NCI-H1694 treated with DMSO at 0.1 percent for 48 hours (cell line): ENCODE measurements around the gene IDH1.
A peak's percentile ranks its signal among the peaks of the same experiment; 100 is the strongest.
"Not testable (repeated sequence)": the region's sequence is repeated elsewhere in the genome, so short reads cannot be mapped to it uniquely, and the experiment has no call there.

ENCODE experiments used
- DNase-seq: peaks from one replicate; lab custom pipeline; 2025; lab: John Stamatoyannopoulos, UW

Gene IDH1

DNA sequence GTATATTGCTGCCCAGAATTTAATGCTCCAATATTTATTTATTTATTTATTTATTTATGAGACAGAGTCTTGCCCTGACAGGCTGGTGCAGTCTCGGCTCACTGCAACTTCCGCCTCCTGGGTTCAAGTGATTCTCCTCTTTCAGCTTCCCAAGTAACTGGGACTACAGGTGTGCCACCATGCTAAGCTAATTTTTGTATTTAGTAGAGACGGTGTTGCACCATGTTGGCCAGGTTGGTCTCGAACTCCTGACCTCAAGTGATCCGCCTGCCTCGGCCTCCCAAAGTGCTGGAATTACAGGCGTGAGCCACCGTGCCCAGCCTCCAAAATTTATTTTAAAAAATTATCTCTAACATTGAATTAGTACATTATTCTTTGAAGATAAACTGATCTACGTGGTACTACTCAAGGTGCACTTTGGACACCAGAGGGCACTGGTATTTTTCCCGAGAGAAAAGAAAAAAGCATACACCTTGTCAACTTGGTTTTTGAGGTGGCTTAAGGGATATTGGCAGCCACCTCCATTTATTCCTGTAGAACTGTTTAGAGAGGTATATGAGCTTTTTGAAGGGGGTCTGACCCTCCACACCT is 1.4 kb upstream of the IDH1 start:
- DNase-seq = no peak

DNA sequence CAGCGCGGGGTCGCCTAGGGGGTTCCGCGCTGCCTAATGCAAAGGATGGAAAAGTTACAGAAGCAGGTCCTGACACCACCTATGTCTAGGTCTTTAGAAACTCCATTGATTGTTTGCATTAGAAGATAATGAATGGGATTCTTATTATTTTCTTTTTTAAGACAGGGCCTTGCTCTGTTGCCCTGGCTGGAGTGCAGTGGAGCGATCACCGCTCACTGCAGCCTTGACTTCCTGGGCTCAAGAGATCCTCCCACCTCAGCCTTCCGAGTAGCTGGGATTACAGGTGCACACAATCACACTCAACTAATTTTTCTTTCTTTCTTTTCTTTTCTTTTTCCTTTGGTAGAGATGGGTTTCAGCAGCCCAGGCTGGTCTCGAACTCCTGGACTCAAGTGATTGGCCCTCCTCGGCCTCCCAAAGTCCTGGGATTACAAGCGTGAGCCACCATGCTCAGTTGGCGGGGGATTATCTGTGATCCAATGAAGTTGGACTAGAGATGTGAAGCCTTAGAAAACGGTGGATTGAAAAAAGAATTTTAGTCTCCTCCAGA is 761 bp upstream of the IDH1 start:
- DNase-seq = no peak

DNA sequence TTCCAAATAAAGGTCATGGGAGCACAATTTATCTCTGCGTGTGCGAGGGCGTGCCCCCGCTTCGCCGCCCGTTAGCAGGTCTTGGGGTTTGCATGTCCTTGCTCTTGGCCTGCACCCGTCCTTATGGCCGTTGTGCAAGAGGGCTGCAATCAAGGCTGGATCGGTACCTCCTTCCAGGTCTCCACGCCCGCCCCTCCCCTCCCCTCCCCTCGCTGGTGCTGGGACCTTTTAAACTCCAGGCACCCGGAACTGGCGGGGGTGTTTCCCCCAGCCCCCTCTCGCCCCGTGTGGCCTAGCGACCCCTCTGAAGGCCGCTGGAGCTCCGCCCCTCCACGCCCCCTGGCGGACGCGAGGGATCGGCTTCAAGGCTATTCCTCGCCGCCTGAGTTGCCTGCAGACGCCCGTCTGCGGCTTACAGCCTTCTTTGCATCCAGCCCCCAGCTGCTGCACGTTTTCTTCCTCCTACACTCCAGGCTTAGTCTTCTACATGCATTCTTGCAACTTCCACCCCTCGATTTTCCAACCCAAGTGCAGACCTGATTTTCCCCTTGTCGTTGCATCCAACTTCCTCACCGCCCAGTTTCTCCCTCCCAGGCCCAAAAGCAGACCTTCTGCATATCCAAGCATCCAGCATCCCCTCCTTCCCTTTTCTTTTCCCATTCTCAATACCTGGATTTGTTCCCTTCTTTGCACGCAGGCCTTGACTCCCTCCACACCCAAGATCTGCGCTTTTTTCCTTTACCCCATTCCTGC is 577 bp downstream of the IDH1 start:
- peak; percentile 70 for DNase-seq

DNA sequence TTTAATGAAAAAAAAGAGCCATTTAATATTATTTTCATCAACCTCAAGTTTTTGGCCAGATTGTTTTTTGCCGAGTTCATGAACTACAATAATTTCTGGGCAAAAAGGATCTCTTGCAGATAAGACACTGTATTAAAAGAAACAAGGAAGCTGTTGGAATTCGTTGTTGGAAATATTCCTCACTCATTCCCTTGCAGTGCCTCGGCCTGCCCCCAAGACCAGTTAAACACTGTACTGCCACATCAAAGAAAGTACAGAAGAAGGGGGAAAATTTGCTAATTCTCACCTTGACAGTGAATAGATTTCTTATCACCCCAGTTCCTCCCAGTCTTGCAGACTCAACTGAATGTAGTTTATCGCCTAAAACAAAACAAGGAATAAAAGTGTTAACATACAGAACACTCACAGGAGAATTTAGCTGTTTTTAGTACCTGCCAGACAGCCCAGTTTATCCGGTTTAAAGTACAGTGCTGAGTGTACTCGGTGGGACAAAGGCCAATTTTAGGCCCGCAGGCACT is 1.2 kb downstream of the IDH1 start:
- DNase-seq = no peak

DNA sequence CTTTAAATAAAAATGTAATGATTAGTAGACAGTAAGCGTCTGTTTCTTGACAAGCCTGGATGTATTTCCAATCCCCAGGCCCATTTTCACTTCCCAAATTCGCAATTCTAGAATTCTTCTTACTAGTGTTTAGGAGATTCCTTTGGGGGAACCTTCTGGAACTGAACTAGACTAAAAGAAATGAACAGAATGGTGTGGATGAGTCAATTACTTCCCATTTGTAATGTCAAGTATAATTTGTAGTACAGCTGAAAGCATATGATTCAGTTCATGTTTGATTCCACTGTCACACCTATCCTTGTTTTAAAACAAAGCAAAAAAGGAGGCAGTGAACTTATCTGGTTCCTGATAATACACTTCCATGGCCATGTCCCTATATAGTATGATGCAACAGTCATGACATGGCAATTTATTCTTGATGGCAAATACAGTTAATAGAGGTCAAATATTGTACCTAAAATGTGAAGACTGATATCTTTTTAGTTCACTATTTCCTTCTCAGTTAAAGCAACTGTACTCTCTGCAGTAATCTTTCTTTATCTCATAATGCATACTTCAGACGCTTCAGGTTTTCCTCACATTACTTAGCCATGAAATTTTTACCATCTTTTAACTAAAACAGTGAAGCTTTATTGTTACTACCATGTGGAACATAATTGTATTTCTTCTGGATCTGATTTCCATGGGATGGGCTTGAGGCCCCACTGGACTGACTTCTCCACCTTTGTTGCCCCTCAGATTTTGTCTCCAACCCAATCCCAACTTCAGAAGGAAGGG is 2.0 kb downstream of the IDH1 start:
- DNase-seq = no peak

DNA sequence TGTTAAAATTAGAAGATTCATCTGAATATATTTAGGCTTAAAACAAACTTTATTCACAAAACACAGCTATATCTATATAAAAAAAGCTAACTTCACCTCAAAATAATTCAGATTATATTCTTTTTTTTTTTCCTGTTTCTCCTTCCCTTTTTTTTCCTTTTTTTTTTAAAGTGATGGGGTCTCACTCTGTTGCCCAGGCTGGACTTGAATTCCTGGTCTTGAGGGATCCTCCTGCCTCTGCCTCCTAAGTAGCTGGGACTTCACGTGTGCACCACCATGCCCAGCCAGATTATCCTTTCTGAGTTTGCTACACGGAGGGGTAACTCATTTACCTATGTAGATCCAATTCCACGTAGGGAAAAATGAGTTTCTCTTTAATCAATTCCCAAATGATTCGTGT is 3.8 kb downstream of the IDH1 start:
- DNase-seq = no peak

DNA sequence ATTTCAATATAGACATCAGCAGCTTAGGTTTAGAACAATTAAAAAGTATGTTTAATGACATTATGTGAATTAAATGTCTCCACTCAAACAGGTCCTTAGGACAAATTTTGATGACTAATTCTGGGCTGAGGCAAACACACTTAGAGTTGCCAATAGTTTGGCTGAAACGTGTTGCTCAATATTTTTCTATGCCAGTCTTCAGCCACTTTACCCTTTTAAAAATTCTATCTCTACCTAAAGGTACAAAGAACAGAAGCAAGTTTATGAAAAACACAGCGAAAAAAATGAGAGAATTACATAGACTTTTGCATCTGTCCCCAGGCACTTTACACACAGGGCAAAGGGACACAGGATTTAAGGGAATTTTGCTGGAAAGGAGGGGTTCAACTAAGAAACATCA is 4.5 kb downstream of the IDH1 start:
- DNase-seq = no peak

DNA sequence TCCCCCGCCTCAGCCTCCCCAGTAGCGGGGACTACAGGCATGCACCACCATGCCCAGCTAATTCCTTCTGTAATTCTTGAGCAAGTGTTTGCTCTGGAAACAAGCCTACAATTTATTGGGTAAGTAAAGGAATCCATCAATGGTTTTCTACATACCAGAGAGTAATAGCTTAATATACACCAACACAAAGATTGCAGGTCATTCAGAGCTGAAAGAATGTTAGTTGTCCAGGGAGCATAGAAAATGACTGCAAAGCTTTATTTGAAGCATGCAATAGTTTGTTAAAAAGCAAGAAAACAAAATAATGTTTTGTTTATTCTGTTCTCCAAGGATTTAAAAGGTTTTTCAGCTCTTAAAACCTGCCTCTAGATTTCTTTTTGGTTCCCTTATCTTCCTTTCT is 5.6 kb downstream of the IDH1 start:
- no peak for DNase-seq

DNA sequence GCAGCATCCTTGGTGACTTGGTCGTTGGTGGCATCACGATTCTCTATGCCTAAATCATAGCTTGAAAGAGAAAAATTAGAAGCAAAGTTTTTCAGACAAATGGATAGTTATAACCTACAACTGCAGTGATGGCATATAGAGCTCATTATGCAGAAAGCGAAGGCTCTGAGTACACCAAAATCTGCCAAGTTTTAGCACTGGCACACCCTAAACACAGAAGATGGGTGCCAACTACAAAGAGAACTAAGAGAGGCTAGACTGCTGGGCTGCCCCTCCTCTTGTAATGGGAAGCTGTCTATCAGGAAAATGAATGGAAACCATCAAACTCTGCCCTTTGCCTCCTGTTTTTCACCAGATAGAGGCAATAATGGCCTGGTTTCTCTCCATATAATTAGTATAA is 6.3 kb downstream of the IDH1 start:
- DNase-seq = no peak

DNA sequence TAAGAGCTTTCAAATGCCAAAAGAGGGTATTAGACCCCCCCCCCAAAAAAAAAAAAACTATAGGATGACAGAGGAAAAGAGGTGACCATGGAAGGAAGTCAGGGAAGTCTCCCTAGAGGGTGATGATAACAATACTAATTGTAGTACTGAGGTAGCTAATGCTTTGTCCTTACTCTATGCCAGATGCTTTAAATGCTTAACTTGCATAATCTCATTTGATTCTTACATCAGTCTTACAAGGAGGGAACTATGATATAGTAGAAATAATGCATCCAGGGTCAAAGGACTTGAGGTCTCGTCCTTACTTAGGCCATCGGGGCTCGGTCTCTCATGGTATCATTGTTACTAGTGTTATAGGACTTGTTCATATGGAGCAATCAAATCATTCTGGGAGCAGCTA is 9.1 kb downstream of the IDH1 start:
- DNase-seq = no peak

DNA sequence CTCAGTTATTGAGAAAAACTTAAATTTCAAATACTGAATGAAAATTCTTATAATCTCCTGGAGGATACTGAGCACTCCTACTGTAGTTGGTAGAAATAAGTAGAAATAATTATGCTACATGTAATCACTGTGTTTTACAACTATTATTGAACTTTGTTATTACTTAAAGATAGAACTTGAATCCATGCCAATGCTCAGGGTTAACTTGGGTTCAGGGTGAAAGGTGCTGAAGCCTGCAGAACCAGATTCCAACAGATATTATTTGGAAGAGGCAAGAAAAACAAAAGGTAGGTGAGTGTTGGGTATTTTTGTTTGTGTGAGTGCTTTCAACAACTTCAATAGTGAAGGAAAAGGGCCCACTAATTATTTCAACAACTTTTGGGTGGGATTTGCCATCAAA is 10.4 kb downstream of the IDH1 start:
- no peak for DNase-seq

DNA sequence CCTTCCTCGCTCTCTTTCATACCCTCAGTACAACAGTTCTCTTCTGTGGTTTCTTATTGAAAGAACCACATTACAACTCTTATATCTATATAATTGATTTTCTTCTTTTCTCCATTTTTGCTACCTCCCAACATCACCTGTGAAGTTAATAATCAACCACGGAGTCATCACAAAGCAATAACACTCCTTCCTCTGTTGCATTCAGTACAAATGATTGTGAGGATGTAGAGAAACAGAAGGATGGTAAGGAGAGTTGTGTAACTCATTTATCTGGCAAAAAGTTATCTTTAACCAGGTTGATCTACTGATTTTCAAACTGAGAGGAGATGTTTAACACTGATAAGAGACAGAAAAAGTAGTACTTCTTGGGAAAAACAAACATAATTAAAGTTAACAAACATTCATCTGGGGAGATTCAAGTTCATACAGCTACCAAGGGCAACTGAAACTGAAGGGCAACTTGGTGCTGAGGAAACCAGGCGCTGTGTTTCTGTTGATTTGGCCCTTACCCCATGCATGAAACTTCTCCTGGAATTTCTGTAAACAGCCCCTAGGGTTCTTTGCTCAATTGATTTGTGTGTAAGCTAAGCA is 14.2 kb downstream of the IDH1 start:
- no peak for DNase-seq

DNA sequence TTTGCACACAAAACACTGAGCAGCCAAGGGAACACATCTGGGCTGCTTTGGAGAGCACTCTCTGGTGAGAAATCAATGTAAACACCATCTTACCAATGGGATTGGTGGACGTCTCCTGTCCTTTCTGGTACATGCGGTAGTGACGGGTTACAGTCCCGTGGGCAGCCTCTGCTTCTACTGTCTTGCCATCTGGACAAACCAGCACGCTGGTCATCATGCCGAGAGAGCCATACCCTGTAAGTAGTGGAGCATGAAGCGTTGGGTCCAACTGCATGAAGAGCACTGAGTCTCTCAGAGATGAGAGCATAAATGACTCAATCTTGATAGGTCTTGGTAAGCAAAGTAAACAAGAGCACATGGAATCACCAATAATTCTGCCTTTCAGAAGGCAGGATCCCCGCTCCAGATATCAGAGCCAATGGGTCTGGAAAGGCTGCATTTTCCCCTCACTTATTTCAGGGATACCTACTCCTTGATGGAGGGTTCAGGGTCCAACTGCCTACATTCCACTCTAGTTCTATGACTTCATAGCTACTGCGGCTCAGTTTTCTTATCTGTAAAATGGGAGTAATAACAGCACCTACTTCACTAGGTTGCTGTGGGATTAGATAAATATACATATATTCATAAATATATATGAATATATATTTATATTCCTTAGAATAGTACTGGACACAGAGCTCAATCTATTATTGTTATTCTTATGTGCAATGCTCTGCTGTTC is 14.9 kb downstream of the IDH1 start:
- DNase-seq = no peak

DNA sequence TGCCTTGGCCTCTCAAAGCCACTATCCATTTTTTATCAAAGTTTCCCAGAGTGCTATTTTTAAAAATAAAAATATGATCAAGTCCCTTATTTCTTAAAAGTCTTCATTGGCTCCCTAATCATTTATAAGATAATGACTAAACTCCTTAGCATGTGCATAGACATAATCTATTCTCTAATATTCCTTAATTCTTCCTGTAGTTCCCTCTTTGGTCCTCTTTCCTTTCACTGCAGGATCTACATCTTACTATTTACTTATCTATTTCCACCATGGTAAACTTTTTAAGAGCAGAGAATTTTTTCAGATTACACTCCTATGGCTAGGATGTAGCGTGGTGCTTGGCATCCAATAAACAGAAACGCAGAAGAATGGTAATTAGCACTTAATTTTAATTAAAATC is 19.0 kb downstream of the IDH1 start:
- no peak for DNase-seq

DNA sequence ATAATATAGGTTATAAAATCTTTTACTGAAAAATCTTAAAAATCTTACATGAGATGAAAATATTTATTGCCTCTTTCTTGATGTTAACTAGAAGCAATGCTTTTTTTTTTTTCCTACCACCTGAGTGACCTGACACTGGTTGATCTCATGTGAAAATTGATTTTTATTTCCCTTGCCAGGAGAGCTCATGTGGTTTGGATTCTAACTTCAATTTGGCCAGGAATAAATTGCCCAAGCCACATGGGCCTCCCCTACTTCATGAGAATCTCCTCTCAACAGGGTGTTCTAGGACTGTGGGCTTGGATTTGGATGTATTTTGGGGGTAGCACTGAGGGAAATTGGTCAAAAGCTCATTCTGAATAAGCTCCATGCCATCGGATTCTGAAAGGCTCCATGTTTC is 20.1 kb downstream of the IDH1 start:
- no peak for DNase-seq

DNA sequence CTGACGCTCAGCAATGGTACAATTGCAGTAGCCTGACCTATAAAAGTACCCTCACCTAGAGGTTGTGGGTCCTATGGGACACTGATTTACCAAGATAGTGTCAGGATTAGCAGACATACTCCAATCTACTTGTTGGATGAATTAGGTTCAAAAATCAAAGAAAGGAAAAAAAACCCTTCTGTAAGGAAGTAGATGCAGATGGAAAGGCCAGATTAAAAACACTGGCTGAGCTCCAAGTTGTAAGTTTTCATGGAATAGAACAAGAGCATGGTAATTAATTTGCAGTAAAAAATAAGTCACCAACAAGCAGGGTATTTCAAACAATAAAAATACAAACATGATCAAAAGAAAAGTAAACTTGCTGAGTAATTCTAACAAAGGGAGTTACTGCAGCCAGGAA is 26.4 kb downstream of the IDH1 start:
- DNase-seq = no peak

DNA sequence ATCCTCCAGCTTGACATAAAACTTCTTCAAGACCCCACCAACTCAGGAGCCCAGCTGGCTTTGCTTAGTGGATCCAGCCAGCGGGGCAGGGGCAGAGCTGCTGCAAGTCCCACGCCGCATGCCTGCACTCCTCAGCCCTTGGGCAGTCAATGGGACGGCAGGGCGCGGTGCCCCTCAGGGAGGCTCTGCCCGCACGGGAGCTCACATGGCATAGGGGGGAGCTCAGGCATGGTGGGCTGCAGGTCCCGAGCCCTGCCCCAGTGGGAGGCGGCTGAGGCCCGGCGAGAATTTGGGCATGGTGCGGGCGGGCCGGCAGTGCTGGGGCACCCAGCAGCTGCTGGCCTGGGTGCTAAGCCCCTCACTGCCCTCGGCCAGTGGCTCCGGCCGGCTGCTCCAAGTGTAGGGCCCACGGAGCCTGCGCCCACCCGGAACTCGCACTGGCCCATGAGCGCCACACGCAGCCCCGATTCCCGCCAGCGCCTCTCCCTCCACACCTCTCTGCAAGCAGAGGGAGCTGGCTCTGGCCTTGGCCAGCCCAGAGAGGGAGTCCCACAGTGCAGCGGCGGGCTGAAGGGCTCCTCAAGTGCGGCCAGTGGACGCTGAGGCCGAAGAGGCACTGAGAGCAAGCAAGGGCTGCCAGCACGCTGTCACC is 27.2 kb downstream of the IDH1 start:
- DNase-seq = no peak

DNA sequence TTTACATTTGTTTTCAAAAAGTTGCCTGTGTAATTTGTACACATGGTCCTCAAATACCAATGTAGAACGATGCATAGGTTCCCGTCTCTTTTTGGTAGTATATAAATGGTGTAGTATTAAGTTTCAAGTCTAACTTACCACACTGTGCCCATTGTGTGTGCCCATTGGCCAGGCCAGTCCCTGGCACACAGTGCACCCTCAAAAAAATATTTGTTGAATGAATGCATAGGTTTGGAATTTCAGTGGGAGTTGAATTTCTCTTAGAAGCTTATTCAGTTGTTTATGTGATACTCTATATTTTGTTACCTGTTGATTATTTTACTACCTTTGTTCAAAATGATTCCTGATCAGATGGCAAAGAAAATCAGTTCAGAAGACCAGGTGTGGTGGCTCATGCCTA is 30.1 kb downstream of the IDH1 start:
- no peak for DNase-seq

DNA sequence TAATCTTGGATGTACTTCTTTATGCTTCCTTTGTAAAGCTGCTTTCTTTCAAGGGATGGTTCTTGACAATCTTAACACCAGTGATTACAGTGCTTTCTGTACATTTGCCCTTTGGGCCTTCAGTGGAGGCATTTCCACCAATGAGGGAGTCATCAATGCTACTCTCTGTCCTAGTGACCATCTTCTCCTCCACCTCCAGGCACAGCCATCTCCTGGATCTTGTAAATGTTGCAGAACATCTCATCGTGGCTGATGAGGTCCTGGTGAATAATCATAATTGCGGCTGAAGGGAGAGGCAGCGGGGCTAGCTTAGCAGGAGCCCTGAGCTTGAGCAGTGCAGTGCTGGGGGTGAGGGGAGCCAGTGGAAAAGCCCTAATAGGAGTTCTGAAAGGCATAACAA is 32.5 kb downstream of the IDH1 start:
- DNase-seq = no peak

DNA sequence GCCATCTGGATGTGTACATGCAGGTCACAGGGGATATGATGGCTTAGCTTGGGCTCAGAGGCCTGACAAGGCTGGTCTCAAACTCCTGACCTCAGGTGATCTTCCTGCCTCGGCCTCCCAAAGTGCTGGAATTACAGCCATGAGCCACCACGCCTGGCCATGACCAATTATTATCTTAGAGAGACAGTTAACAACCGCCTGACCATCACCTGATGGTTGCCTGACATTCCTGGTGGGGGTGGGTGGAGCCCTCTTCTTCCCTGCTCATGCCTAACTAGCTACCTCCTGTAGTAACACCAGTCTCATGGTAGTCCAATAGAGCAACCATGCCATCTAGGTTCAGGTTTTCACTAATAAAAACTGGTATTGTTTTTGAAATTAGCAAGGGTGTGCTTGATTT is 33.0 kb downstream of the IDH1 start:
- DNase-seq = not testable (repeated sequence)
